HG03558 (cell line): Measurements from ENCODE around the gene DDR1.

Experiments used
- ATAC-seq: cut with Tn5 transposase; IDR thresholded peaks from one replicate; pipeline ENCODE4 v1.9.1; 2021; ENCODE audit warnings: moderate number of reproducible peaks; ENCODE audit not compliant: unreplicated experiment; ENCODE audit errors: extremely low read depth

DDR1 gene

DNA sequence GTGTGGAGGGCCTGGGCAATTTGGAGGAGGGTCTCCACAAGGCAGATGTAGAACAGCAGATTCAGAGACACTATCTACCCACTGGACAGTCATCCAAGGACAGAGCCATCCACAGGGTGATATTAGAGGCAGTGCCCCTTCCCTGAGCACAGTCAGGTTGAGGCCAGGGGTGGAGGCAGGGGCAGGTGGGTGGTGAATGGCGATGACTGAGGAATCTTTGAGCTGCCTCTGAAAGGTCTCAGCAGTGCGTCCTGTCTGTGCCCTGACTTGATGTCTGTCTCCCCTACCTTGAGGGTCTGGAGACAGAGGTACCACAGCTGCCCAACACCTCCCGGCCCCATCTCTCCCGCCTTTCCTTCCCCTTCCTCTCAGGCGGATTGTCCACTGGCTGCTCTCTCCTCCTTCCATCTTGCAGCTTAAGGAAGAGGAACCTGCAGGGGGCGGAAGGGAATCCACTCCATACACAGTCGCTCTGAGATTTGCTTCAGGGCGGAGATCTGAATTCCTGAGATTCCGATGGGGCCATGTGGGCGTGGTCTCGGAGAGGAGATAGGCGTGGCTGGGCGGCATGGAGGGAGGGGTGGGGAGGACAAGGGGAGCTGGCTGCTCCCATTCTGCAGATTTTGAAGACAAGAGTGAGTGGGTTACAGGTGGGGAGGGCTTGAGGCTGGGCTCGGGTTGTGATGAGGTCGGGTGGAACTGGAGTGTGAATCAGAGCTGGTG lies 58.2 kb downstream of the DDR1 start:
- ATAC-seq = no peak

DNA sequence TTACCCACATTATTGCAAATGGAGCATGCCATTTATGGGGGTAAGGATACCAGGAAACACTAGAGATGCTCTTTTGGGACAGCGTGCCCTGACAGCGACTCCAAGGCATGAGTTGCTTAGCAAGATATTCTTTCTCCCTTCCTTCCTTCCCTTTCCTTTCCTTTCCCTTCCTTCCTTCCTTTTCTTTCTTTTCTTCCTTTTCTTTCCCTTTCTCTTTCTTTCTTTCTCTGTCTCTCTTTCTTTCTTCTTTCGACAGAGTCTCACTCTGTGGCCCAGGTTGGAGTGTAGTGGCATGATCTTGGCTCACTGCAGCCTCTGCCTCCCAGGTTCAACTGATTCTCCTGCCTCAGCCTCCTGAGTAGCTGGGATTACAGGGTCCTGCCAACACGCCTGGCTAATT lies 59.7 kb downstream of the DDR1 start:
- no peak for ATAC-seq

DNA sequence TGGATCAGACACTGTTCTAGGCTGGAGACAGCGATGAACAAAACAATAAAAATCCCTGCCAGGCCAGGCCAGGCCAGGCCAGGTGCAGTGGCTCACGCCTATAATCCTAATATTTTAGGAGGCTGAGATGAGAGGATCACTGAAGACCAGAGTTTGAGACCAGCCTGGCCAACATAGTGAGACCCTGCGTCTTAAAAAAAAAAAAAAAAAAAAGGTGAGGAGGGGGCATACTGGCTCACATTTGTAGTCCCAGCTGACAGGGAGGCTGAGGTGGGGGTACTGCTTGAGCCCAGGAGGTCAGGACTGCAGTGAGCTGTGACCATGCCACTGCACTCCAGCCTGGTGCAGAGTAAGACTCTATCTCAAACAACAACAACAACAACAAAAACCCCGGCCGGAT lies 61.0 kb downstream of the DDR1 start:
- no peak for ATAC-seq

DNA sequence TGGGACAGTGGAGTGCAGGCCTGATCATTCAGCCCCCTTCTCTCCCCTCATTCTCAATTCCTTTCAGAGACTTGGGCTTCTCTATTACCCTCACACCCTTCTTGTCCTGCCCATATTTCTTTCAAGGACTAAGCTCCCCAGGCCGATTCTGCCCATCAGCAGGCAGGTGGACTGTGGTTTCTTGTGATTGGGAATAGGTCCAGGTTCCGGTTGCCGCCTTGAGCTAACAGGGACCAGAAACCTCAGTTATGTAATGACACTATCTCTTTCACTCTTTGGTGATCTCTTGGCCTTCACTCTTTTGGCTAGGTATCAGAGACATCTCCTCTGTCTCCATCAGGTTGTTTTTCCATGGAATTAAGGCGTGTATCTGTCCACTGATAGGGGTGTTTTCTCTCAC lies 62.9 kb downstream of the DDR1 start:
- no peak for ATAC-seq

DNA sequence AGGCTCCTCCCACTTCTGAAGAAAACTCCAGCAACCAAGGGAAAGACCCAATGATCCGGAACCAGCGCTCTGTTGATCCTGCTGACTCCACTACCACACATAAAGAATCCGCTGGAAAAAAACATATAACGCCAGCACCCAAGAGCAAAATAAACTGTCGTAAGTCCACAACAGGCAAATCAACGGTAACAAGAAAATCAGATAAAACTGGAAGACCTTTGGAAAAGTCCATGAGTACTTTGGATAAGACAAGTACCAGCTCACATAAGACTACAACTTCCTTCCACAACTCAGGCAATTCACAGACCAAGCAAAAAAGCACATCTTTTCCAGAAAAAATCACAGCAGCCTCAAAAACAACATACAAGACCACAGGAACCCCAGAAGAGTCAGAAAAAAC lies 64.5 kb downstream of the DDR1 start:
- no peak for ATAC-seq
